Spleen (tissue), 7 donors: ENCODE data around the gene SLC16A8.

Experiments used
- CTCF ChIP-seq, 11 experiments: fragments of 200-600 bp in 7 of 11; fragments of 450-650 bp in 4 of 11; sonication (generic) in 4 of 11; IDR thresholded peaks in 8 of 11; conservative IDR thresholded peaks in 3 of 11; 1 replicate in 7 of 11; 2 replicates in 4 of 11; pipeline versions ENCODE4 v1.4.0 to v1.8.0; 2016 to 2021; ENCODE audit warnings: antibody characterized with exemption in 11 of 11, inconsistent platforms in 4 of 11, mild to moderate bottlenecking in 1 of 11
- POLR2AphosphoS5 ChIP-seq, 3 donors: sonication (generic); formaldehyde crosslinking; IDR thresholded peaks; one replicate each; pipeline ENCODE4 v1.5.1; 2017; ENCODE audit warnings: antibody characterized with exemption in 3 of 3
- donor health status: DM: no; HTN: no; CAD: no; lungs with moderate emphysema.
- donor health status: DM: no; HTN: no; CAD: no.
- donor health status: DM: no; HTN: no; CAD: no.

GRCh38 chr22:38038426-38038825 is 45.6 kb downstream of the SLC16A8 start:
- TF ChIP-seq CTCF (IDR thresholded peaks at IDR 0.05 in 8 of 11, conservative IDR thresholded peaks at IDR 0.05 in 3 of 11) = no peak
- no peak for TF ChIP-seq POLR2AphosphoS5 (IDR thresholded peaks at IDR 0.05)
